HepG2 (cell line): ENCODE results near the gene DHX16. TPM values are rescaled to one million over a fixed set of nuclear protein-coding genes. Genes with fewer than 3 reads are reported as not detected.

Experiments
- ARID3A ChIP-seq: IDR thresholded peaks from 2 replicates; pipeline ENCODE4 v1.6.1; 2012; ENCODE audit warnings: low read depth, low read length, improper control_type of control experiment
- ATAD3A ChIP-seq: sonication (generic); formaldehyde crosslinking; IDR thresholded peaks from 2 replicates; pipeline ENCODE4 v1.4.0; 2020; ENCODE audit warnings: missing genetic modification reagents
- BCL6 ChIP-seq: IDR thresholded peaks from 2 replicates; pipeline ENCODE4 v1.6.1; 2016; ENCODE audit warnings: missing genetic modification reagents, missing compliant biosample characterization
- FOXK1 ChIP-seq: sonication (generic); formaldehyde crosslinking; IDR thresholded peaks from 2 replicates; pipeline ENCODE4 v1.4.0; 2020; ENCODE audit warnings: low read depth, missing genetic modification reagents, borderline replicate concordance
- HMG20A ChIP-seq: IDR thresholded peaks from 2 replicates; pipeline ENCODE4 v1.6.1; 2016; ENCODE audit warnings: borderline replicate concordance
- HNF1B ChIP-seq: sonication (generic); formaldehyde crosslinking; IDR thresholded peaks from 2 replicates; pipeline ENCODE4 v1.5.1; 2020; ENCODE audit warnings: mild to moderate bottlenecking, moderate library complexity, missing genetic modification reagents
- KAT7 ChIP-seq: IDR thresholded peaks from 2 replicates; pipeline ENCODE4 v1.6.1; 2018; ENCODE audit warnings: borderline replicate concordance, missing compliant biosample characterization
- KLF15 ChIP-seq: sonication (generic); formaldehyde crosslinking; IDR thresholded peaks from 2 replicates; pipeline ENCODE4 v1.8.1; 2023; ENCODE audit warnings: borderline replicate concordance, mild to moderate bottlenecking, inconsistent platforms, missing genetic modification reagents, mixed read lengths
- MXD1 ChIP-seq: sonication (generic); formaldehyde crosslinking; IDR thresholded peaks from 2 replicates; pipeline ENCODE4 v1.4.0; 2020; ENCODE audit warnings: mild to moderate bottlenecking, missing genetic modification reagents
- MXD3 ChIP-seq: IDR thresholded peaks from 2 replicates; pipeline ENCODE4 v1.6.1; 2016; ENCODE audit warnings: mild to moderate bottlenecking, missing biosample characterization, missing genetic modification reagents
- RBFOX2 ChIP-seq: fragments of 200-400 bp; formaldehyde crosslinking; IDR thresholded peaks from 2 replicates; pipeline ENCODE4 v1.6.1; 2017; ENCODE audit warnings: low read depth, mild to moderate bottlenecking, low read length
- REL ChIP-seq: sonication (generic); formaldehyde crosslinking; conservative IDR thresholded peaks from 2 replicates; pipeline ENCODE4 v1.8.0; 2022; ENCODE audit warnings: mild to moderate bottlenecking, missing genetic modification reagents, moderate library complexity
- SETDB1 ChIP-seq: sonication (generic); formaldehyde crosslinking; IDR thresholded peaks from 2 replicates; pipeline ENCODE4 v1.5.1; 2020; ENCODE audit warnings: missing genetic modification reagents, mild to moderate bottlenecking, borderline replicate concordance
- SRY ChIP-seq: sonication (generic); formaldehyde crosslinking; IDR thresholded peaks from 2 replicates; pipeline ENCODE4 v1.8.0; 2022; ENCODE audit warnings: mild to moderate bottlenecking, missing genetic modification reagents
- TCF7 ChIP-seq: sonication (generic); IDR thresholded peaks from 2 replicates; pipeline ENCODE4 v1.6.1; 2016; ENCODE audit warnings: antibody characterized with exemption, low read depth
- TGIF2 ChIP-seq: IDR thresholded peaks from 2 replicates; pipeline ENCODE4 v1.6.1; 2016; ENCODE audit warnings: control low read depth, missing compliant biosample characterization
- ZBTB10 ChIP-seq: sonication (generic); formaldehyde crosslinking; IDR thresholded peaks from 2 replicates; pipeline ENCODE4 v1.4.0; 2020; ENCODE audit warnings: missing genetic modification reagents, borderline replicate concordance
- ZBTB38 ChIP-seq: sonication (generic); formaldehyde crosslinking; IDR thresholded peaks from 2 replicates; pipeline ENCODE4 v1.5.1; 2020; ENCODE audit warnings: mild to moderate bottlenecking, missing genetic modification reagents
- ZNF337 ChIP-seq: sonication (generic); formaldehyde crosslinking; IDR thresholded peaks from 2 replicates; pipeline ENCODE4 v1.5.1; 2020; ENCODE audit warnings: missing genetic modification reagents, low read depth, mild to moderate bottlenecking, borderline replicate concordance
- ZNF382 ChIP-seq: sonication (generic); formaldehyde crosslinking; IDR thresholded peaks from 2 replicates; pipeline ENCODE4 v1.5.0; 2020; ENCODE audit warnings: missing genetic modification reagents, mild to moderate bottlenecking, borderline replicate concordance
- ZNF547 ChIP-seq: sonication (generic); formaldehyde crosslinking; IDR thresholded peaks from 2 replicates; pipeline ENCODE4 v1.5.1; 2020; ENCODE audit warnings: mild to moderate bottlenecking, missing genetic modification reagents
- ZNF737 ChIP-seq: sonication (generic); formaldehyde crosslinking; IDR thresholded peaks from 2 replicates; pipeline ENCODE4 v1.5.0; 2020; ENCODE audit warnings: missing genetic modification reagents, mild to moderate bottlenecking, borderline replicate concordance
- ZNF782 ChIP-seq: sonication (generic); formaldehyde crosslinking; IDR thresholded peaks from 2 replicates; pipeline ENCODE4 v1.4.0; 2020; ENCODE audit warnings: missing genetic modification reagents, mild to moderate bottlenecking, borderline replicate concordance
- polyA plus RNA-seq, 8 experiments: library from polyadenylated mRNA; depleted of rRNA in 3 of 8; stranded (reverse) in 7 of 8; unstranded in 1 of 8; fragments of >200 nt; fragmentation: Illumina TruSeq in 4 of 8; extraction: Trizol in 4 of 8; gene quantifications; 2 replicates each; pipeline versions ENCODE4 v1.2.1 to v1.2.3, GENCODE V29; 2011 to 2016; ENCODE audit warnings: low read depth in 4 of 8, missing spikeins in 1 of 8, mixed read lengths in 1 of 8; ENCODE audit not compliant: insufficient read depth in 1 of 8
- total RNA-seq, 5 experiments: library from RNA; depleted of rRNA; stranded (reverse); fragments of >200 nt; fragmentation: Illumina TruSeq; extraction: Trizol; gene quantifications; 2 replicates each; pipeline ENCODE4 v1.2.3, GENCODE V29; 2016; ENCODE audit warnings: low read depth in 1 of 5

The DHX16 gene
- total and polyA plus RNA-seq, 2 of the 13 experiments (the other 11 are each of a cell fraction or from before 2014, with no cell fraction given) = 57.0 to 58.5 TPM

- TF ChIP-seq MXD3 (CRISPR knock-in tag) (peak; percentile 80; the same call in 1 of the 2 replicates), SETDB1 (CRISPR knock-in tag) (no peak), FOXK1 (CRISPR knock-in tag) (0 out of 2 replicates have a peak, but pooled peaks have one; percentile 33), ZBTB10 (CRISPR knock-in tag) (no peak), REL (CRISPR knock-in tag) (no peak), HNF1B (CRISPR knock-in tag) (peak; percentile 72), ZNF782 (CRISPR knock-in tag) (no peak; the same call in 1 of the 2 replicates), ZBTB38 (peak; percentile 60), ZNF737 (CRISPR knock-in tag) (no peak), ZNF547 (CRISPR knock-in tag) (0 out of 2 replicates have a peak, but pooled peaks have one; percentile 52), SRY (CRISPR knock-in tag) (peak; percentile 93), TCF7 (no peak), TGIF2 (CRISPR knock-in tag) (peak; percentile 97), ARID3A (0 out of 2 replicates have a peak, but pooled peaks have one; percentile 48), ZNF337 (CRISPR knock-in tag) (peak; percentile 11; the same call in 1 of the 2 replicates), ATAD3A (CRISPR knock-in tag) (no peak), ZNF382 (CRISPR knock-in tag) (no peak), RBFOX2 (no peak), HMG20A (CRISPR knock-in tag) (no peak), KLF15 (CRISPR knock-in tag) (peak; percentile 63; the same call in 1 of the 2 replicates), BCL6 (peak; percentile 7), MXD1 (peak; percentile 96; the same call in 1 of the 2 replicates), KAT7 (no peak)
These were observed 55.1 kb downstream of the DHX16 start, which contains the start of gene MRPS18B (continued) for GRCh38 chr6:30617565-30618269.
